Type B pancreatic cell (in vitro differentiated cells): ENCODE measurements around the gene OR2L5. TPM values are rescaled to one million over a fixed set of nuclear protein-coding genes. Genes with fewer than 3 reads are reported as not detected.

Source experiments
- DNase-seq: peaks from one replicate; pipeline ENCODE4 v3.0.0; 2021; ENCODE audit warnings: mixed read lengths; ENCODE audit not compliant: unreplicated experiment; ENCODE audit errors: extremely low spot score
- H3K27ac Mint-ChIP-seq: 2 replicates; pipeline ENCODE4 v1.8.0; 2021; ENCODE audit warnings: mild to moderate bottlenecking, mixed read lengths
- H3K27me3 Mint-ChIP-seq: 2 replicates; pipeline ENCODE4 v1.8.0; 2021; ENCODE audit warnings: mixed read lengths
- H3K36me3 Mint-ChIP-seq: 2 replicates; pipeline ENCODE4 v1.8.0; 2021; ENCODE audit warnings: mixed read lengths
- H3K4me1 Mint-ChIP-seq: one replicate; pipeline ENCODE4 v1.8.0; 2021; ENCODE audit warnings: mixed read lengths; ENCODE audit not compliant: unreplicated experiment
- H3K4me3 Mint-ChIP-seq: 2 replicates; pipeline ENCODE4 v1.8.0; 2021; ENCODE audit warnings: mild to moderate bottlenecking, mixed read lengths
- H3K9me3 Mint-ChIP-seq: 2 replicates; pipeline ENCODE4 v1.8.0; 2021; ENCODE audit warnings: mixed read lengths
- CTCF ChIP-seq: fragments of 200-600 bp; sonication (generic); conservative IDR thresholded peaks from 2 replicates; pipeline ENCODE4 v1.5.0; 2021; ENCODE audit warnings: antibody characterized with exemption, mild to moderate bottlenecking
- total RNA-seq: library from RNA; stranded (reverse); gene quantifications from 2 replicates; pipeline ENCODE4 v1.2.1, GENCODE V29; 2021; ENCODE audit warnings: low replicate concordance

The OR2L5 gene
- total RNA-seq, 1 donor from 2014 or later, result not detected

GRCh38 chr1:248000169-248000568, 13.3 kb upstream of the OR2L5 start:
- Mint-ChIP-seq H3K27ac (no peak overlapping the region), H3K4me3 (no peak overlapping the region), H3K4me1 (no peaks in the 10 kb centered on the region), H3K9me3 (peaks cover 9% of the 10 kb centered on the region), H3K36me3 (no peaks in the 10 kb centered on the region), H3K27me3 (no peaks in the 10 kb centered on the region)
- no peak for TF ChIP-seq CTCF
- DNase-seq, result no peak

DNA sequence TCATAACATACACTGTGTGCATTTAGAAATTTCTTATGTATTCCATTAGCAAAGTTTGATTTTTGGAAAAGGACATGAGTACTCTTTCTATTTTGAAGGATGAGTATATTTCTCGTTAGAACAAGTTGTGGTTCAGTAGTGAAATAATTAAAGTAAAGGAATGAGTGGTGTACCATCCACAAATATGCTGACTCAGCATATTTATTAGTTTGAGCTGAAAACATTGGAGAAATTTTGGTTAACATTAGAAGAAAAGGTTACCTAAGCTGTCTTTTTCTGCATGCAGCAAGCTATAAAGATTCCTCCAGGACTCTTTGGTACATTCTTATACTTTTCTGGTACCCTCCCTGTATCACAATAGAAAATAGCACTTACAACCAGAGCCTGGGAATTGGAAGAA, 5.7 kb upstream of the OR2L5 start:
- Mint-ChIP-seq H3K4me1 (no peaks in the 10 kb centered on the region), H3K9me3 (peaks cover 9% of the 10 kb centered on the region), H3K27ac (no peak overlapping the region), H3K36me3 (no peaks in the 10 kb centered on the region), H3K4me3 (no peak overlapping the region), H3K27me3 (no peaks in the 10 kb centered on the region)
- DNase-seq, result no peak
- TF ChIP-seq CTCF, result no peak

GRCh38 chr1:248009681-248010080, 3.8 kb upstream of the OR2L5 start:
- Mint-ChIP-seq H3K4me1 (no peaks in the 10 kb centered on the region), H3K9me3 (peaks cover 6% of the 10 kb centered on the region), H3K36me3 (no peaks in the 10 kb centered on the region), H3K4me3 (no peak overlapping the region), H3K27me3 (no peaks in the 10 kb centered on the region), H3K27ac (no peak overlapping the region)
- no peak for DNase-seq
- no peak for TF ChIP-seq CTCF

DNA sequence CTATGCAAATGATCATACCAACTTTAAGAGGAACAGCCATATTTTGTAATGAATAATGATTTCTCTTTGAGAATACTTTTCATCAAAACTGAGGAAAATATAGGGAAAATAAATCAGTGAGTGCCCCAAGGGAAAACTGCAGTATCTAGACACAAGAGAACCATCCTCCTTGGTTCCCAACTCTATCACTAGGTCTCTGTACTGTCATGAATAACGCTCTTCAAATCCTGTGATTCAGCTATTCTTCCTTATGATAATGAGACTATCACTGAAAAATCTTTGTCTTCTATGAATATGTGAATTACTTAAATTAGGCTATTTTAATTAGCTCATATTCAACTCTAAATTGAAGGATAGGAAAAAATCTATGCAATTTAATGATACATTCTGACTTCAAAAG, 2.3 kb downstream of the OR2L5 start:
- H3K4me3 Mint-ChIP-seq, result no peak overlapping the region
- no peak for DNase-seq
- no peak overlapping the region for H3K27ac Mint-ChIP-seq
- TF ChIP-seq CTCF, result no peak
- no peaks in the 10 kb centered on the region for H3K4me1 Mint-ChIP-seq
- no peaks in the 10 kb centered on the region for H3K27me3 Mint-ChIP-seq
- peaks cover 11% of the 10 kb centered on the region for H3K9me3 Mint-ChIP-seq
- H3K36me3 Mint-ChIP-seq, result no peaks in the 10 kb centered on the region

- no peak for DNase-seq
- TF ChIP-seq CTCF, result no peak
- no peak within 1 kb of the TSS for H3K4me3 Mint-ChIP-seq
- H3K27me3 Mint-ChIP-seq, result no peaks in the 10 kb centered on the region
- no peak within 1 kb of the TSS for H3K27ac Mint-ChIP-seq
- no peaks in the 10 kb centered on the region for H3K4me1 Mint-ChIP-seq
- no peaks in the 10 kb centered on the region for H3K36me3 Mint-ChIP-seq
- H3K9me3 Mint-ChIP-seq, result no peaks in the 10 kb centered on the region
These were observed 16.3 kb downstream of the OR2L5 start, which contains the start of gene OR2L2 for GRCh38 chr1:248029770-248030169. TSS of gene OR2L2 (plus strand) at chr1:248030070. CDS start at chr1:248038268, 8,198 bp downstream.

DNA sequence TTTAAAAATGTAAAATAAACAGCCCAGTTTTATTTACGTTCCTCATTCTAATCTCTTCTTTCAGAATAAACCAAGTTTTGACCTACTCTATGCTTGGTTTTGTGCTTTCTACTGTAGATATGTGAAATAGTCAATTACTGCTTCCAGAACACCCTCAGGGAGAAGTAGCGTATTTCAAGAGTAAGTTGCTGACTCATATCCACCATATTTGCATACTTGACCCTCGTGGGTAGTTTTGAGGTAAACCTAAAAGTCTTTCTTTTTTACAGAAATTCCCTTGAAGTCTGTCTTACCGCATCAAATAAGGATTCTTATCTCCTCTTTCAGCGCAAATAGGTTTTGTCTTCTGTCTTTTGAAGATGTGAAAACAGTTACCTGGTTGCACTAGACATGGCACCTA, 31.7 kb downstream of the OR2L5 start:
- no peak overlapping the region for H3K27ac Mint-ChIP-seq
- no peaks in the 10 kb centered on the region for H3K27me3 Mint-ChIP-seq
- no peak for TF ChIP-seq CTCF
- DNase-seq, result no peak
- H3K9me3 Mint-ChIP-seq, result peaks cover 12% of the 10 kb centered on the region
- H3K4me1 Mint-ChIP-seq, result no peaks in the 10 kb centered on the region
- H3K4me3 Mint-ChIP-seq, result no peak overlapping the region
- H3K36me3 Mint-ChIP-seq, result no peaks in the 10 kb centered on the region
